ENCODE data around the gene P2RY2. TPM values are rescaled to one million over a fixed set of nuclear protein-coding genes. Genes with fewer than 3 reads are reported as not detected.

P2RY2 gene
- total and polyA plus RNA-seq, 2 of the 8 experiments (the other 6 are each of a cell fraction or from before 2014, with no cell fraction given): 1.0 to 1.5 TPM

DNA sequence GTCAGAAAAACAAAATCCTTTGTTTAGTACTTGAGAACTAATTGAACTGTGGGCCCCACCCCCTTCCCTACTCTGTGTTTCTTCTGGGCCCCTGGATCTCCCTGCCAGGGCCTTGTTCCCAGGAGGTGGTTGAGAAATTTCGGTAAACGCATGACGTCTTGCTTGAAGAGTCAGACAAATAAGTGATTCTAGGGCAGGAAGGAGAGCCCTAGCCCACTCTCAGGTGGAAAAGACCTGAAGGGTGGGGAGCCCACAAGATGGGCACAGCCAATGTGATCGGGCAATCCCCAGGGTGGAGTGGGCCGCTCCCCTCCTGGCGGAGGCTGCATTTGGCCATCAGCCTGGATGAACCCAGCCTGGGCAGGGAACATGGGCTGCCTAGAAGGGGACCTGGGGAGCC, 16.8 kb upstream of the P2RY2 start:
- no peak overlapping the region for H3K18ac ChIP-seq (ENCODE audit: extremely low read depth, low read length)
- H2BK15ac ChIP-seq (ENCODE audit: low read length): peak overlapping the region; percentile 36; the same call in 1 of the 2 replicates
- no peak overlapping the region for H4K8ac ChIP-seq (ENCODE audit: extremely low read depth, insufficient read depth, low read length)
- no peak overlapping the region for H3K9ac ChIP-seq (replicated peaks in 1 of 4; ENCODE audit: extremely low read depth in 1 of 4, low read depth in 3 of 4, low read length in 3 of 4)
- H2AK5ac ChIP-seq (ENCODE audit: low read depth, low read length): no peak overlapping the region
- H3K4me3 ChIP-seq (ENCODE audit: extremely low read depth in 1 of 4, insufficient read depth in 2 of 4, low read depth in 3 of 4, low read length in 4 of 4): no peak overlapping the region
- H2AFZ ChIP-seq (ENCODE audit: low read length): peak overlapping the region; percentile 89
- DNase-seq (ENCODE audit: low read depth in 1 of 2, low spot score in 2 of 2) (no peak), FAIRE-seq (no peak)
- peak overlapping the region; percentile 29 for H3K4ac ChIP-seq (replicated peaks; ENCODE audit: insufficient read length, low read depth, low read length)
- H3K9me3 ChIP-seq (ENCODE audit: insufficient read depth in 2 of 2, low read depth in 1 of 2, low read length in 1 of 2): no peaks in the 10 kb centered on the region
- CTCF ChIA-PET (ENCODE audit: partially characterized antibody): interaction anchor here (1.3 to 2.6 kb wide), 7 partner anchors 9 to 41 kb away, joined by 3 to 12 read pairs (median 5); no protein-coding TSS in a partner anchor
- no peaks in the 10 kb centered on the region for H3K79me2 ChIP-seq (ENCODE audit: control insufficient read depth in 1 of 2, insufficient read depth in 2 of 2, low read length in 2 of 2)
- H3K14ac ChIP-seq (ENCODE audit: insufficient read length): no peak overlapping the region
- TF ChIP-seq CREB1 (IDR thresholded peaks at IDR 0.05) (no peak), POU5F1 (IDR thresholded peaks at IDR 0.05; ENCODE audit: low read depth, low read length) (no peak), YY1 (IDR thresholded peaks at IDR 0.05; ENCODE audit: low read depth, low read length) (no peak), EGR1 (IDR thresholded peaks at IDR 0.05; ENCODE audit: borderline replicate concordance, low read depth, low read length) (no peak)
- H3K36me3 ChIP-seq (ENCODE audit: control insufficient read depth in 2 of 4, insufficient read depth in 4 of 4, low read length in 3 of 4): no peaks in the 10 kb centered on the region
- no peaks in the 10 kb centered on the region for H3K79me1 ChIP-seq (ENCODE audit: low read depth, low read length)
- peak overlapping the region; percentile 93; the same call in 1 of the 2 replicates for H2BK20ac ChIP-seq (ENCODE audit: low read length)
- POLR2A ChIA-PET (ENCODE audit: partially characterized antibody): interaction anchor here (1.3 to 1.5 kb wide), 2 partner anchors 27 to 140 kb away, joined by 3 read pairs; no protein-coding TSS in a partner anchor
- H2BK5ac ChIP-seq (ENCODE audit: low read depth, low read length): no peak overlapping the region
- no peak overlapping the region for H4K5ac ChIP-seq (ENCODE audit: insufficient read length, low read depth, low read length)
- H3K4me1 ChIP-seq (replicated peaks in 1 of 4; ENCODE audit: control insufficient read depth in 3 of 4, insufficient read depth in 4 of 4, low read length in 3 of 4): peaks cover 7 to 20% (median 15%) of the 10 kb centered on the region in 4 experiments
- H2BK12ac ChIP-seq (ENCODE audit: low read depth, low read length): no peak overlapping the region
- no peak overlapping the region for H3K27ac ChIP-seq (ENCODE audit: low read depth, low read length)
- WGBS, 2 experiments (ENCODE audit: extremely low coverage in 1 of 2, insufficient coverage in 1 of 2, insufficient read length in 1 of 2, insufficient replicate concordance in 2 of 2, low coverage in 1 of 2, low lambda C conversion rate in 2 of 2, missing lambda C conversion rate in 1 of 2): 73% methylated on average over 6 of the region's 6 CpGs; no CpG with 5 or more reads in 1 of the 2 experiments
- H4K20me1 ChIP-seq (replicated peaks in 1 of 2; ENCODE audit: control insufficient read depth in 1 of 2, insufficient read depth in 2 of 2, low read length in 2 of 2): no peaks in the 10 kb centered on the region
- H3K23ac ChIP-seq (ENCODE audit: insufficient read length): no peak overlapping the region
- no peaks in the 10 kb centered on the region for H3K27me3 ChIP-seq (replicated peaks in 1 of 4; ENCODE audit: control insufficient read depth in 3 of 4, extremely low read depth in 1 of 4, insufficient read depth in 3 of 4, low read length in 3 of 4)
- H3K23me2 ChIP-seq (ENCODE audit: low read depth, low read length): peaks cover 2% of the 10 kb centered on the region; the same call in 1 of the 2 replicates
- no peak overlapping the region for H3K4me2 ChIP-seq (ENCODE audit: insufficient read depth in 1 of 2, low read depth in 2 of 2, low read length in 2 of 2)
- H4K91ac ChIP-seq (replicated peaks; ENCODE audit: insufficient read length, low read length): no peak overlapping the region
- no peak overlapping the region for H2BK120ac ChIP-seq (replicated peaks; ENCODE audit: low read depth, low read length)
- H3K56ac ChIP-seq (replicated peaks; ENCODE audit: insufficient read length, low read depth, low read length): no peak overlapping the region
